ENCODE measurements around the gene NEDD1. TPM values are rescaled to one million over a fixed set of nuclear protein-coding genes. Genes with fewer than 3 reads are reported as not detected.

The NEDD1 gene, protein sequence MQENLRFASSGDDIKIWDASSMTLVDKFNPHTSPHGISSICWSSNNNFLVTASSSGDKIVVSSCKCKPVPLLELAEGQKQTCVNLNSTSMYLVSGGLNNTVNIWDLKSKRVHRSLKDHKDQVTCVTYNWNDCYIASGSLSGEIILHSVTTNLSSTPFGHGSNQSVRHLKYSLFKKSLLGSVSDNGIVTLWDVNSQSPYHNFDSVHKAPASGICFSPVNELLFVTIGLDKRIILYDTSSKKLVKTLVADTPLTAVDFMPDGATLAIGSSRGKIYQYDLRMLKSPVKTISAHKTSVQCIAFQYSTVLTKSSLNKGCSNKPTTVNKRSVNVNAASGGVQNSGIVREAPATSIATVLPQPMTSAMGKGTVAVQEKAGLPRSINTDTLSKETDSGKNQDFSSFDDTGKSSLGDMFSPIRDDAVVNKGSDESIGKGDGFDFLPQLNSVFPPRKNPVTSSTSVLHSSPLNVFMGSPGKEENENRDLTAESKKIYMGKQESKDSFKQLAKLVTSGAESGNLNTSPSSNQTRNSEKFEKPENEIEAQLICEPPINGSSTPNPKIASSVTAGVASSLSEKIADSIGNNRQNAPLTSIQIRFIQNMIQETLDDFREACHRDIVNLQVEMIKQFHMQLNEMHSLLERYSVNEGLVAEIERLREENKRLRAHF
- total RNA-seq, result 21.3 and 22.3 TPM in 2 replicates

GRCh38 chr12:96906849-96907670 lies at the start of gene NEDD1:
Gene NEDD1, plus strand, starts transcription at chr12:96907257. Its CDS starts 2,503 bp downstream, at chr12:96909760.
- peak; percentile 48 to 80 for DNase-seq (ENCODE audit: low read depth in 2 of 2)

GRCh38 chr12:96858162-96858561 lies 48.9 kb upstream of the NEDD1 start:
- no peak for DNase-seq (ENCODE audit: low read depth in 2 of 2)

DNA sequence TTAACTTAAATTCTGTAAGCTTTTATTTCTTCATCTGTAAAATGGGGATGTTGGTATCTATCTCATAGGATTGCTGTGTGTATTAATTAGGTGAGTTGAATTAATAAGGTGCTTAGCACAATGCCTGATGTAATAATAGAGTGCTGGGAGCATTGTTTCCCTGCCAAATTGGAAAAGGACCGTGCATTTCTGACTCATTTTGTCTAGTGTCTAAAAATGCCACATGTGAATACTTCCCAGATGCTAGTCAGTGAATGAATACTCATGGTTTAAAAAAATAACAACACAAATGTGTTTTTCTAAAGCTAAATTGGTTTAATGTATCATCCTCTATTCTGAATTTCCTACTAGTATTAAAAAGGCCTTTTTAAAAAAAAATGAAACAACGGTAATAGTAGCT lies 45.4 kb upstream of the NEDD1 start:
- peak in 1 of 2 donors; percentile 4 for DNase-seq (ENCODE audit: low read depth in 2 of 2)

DNA sequence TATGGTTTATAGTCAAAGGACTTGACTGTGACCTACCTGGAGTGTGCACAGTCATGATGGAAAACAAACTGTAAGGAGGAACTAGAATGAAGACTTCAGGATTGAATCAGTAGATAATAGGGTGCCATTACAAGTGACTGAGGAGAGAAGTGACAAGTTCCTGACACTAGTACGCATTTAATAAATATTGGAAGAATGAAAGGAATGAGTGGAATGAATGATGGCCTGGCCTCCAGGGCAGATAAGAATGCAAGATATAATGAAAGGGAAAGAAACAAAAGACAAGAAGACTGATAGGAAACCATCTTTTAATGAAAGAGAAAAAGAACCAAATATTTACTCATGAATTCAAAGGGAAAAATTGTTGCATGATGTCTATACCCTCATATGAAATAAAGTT lies 44.7 kb upstream of the NEDD1 start:
- DNase-seq (ENCODE audit: low read depth in 2 of 2), result no peak

DNA sequence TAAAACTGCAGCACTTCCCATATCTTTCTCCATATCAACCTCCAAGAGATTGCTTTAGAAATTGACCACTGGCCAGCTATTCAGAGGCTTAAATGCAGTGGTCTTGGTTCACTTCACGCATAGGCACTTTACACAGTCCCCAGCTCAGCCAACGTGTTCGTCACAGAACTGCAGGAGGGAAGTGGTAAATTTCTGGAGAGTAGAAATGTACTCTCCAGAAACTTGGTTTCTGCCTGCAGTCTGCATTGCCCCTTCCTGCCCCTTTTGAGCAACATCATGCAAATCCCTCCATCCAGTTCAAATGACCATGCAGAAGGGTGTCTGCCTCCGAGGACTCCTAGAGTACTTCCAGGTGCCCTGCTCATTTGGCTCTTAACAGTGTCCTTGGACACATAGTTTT lies 42.7 kb upstream of the NEDD1 start:
- no peak for DNase-seq (ENCODE audit: low read depth in 2 of 2)

DNA sequence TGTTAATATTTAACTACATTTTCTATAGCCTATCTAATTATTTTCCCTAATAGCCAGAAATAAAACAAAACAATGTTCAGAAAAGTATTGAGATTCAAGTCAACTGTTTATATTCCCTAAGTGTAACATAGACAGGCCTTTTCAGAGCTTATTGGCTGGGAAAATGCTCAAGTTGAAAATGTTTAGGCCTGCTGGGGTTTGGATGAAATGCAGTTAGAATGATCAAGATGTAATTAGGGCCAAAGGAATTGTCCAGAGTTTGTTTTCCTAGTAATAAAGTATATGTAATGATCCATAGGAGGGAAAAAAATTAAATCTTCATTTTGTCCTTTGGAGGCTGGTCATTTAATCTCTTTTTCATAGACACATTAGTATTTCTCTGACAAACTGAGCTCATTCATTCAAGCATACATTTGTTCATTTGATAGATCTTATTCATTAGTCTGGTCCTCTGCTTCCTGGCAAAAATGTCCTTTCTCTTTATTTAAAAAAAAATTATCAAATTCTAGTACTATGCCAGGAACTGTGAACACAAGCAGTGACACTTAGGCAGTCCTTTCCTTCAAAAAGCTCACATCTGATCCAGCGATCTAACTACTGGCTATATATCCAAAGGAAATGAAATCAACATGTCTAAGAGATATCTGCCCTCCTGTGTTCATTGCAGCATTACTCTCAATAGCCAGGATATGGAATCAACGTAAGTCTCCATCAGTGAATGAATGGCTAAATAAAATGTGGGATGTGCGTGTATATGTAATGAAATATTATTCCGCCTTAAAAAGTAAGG lies 40.1 kb upstream of the NEDD1 start:
- no peak for DNase-seq (ENCODE audit: low read depth in 2 of 2)

DNA sequence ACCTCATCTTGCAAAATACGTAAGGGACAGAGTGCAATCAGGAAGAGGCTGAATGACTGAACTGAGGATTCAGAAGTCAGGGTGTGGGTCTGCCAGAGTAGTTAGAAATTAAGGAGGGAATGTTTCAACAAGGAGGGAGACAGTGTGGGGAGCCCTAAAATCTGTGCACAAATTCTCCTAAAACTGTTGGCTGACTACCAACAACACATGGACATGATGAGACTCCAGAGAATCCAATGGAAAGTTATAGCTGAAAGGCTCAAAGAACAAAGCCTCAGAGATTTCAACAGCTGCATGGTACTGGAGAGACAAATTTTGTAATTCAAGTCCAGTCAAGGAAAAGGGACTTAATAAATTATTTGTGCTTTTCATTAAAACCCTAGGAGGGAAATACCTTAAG lies 36.1 kb upstream of the NEDD1 start:
- no peak for DNase-seq (ENCODE audit: low read depth in 2 of 2)

- no peak for DNase-seq (ENCODE audit: low read depth in 2 of 2)
These were observed 34.1 kb upstream of the NEDD1 start for GRCh38 chr12:96872961-96873360.

- no peak for DNase-seq (ENCODE audit: low read depth in 2 of 2)
These were observed 32.8 kb upstream of the NEDD1 start for GRCh38 chr12:96874211-96874610.

DNA sequence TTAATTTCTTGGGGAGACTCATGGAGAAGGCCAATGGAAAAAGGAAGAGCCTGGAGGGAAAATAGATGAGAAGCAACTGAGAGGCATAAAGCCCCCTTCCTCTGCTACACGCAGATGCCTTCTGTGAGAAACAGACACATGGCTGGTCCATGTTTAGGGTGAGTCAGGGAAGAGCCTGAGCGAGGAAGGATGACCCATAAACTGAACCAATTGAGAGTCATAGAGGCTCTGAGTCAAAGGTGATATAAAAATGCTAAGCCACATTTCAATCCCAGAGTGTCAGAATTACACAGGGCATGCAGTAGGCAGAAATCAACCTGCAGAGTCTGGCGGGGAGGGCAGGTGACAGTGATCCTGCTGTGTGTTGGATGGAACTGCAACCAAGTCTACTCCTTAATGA lies 30.1 kb upstream of the NEDD1 start:
- DNase-seq (ENCODE audit: low read depth in 2 of 2), result no peak

- DNase-seq (ENCODE audit: low read depth in 2 of 2), result no peak
These were observed 28.4 kb upstream of the NEDD1 start for GRCh38 chr12:96878704-96879103.

DNA sequence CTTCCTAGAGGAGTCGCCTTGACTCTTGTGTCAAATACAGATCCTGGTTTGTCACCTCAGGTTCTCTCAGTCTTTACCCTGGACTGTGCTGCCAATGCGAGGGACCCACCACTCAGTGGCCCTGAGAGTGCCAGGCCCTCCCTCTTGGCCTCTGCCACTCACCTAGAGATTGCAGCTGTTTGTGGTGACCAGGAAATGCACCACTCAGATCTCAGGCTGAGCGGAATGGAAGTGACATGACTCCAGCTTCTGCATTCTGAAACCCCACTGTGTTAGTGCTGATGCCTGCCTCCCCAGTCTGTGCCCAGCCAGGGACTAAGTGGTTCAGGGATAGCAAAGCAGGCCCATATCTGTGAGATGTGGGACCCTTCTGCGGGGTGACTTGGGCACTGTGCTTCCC lies 27.8 kb upstream of the NEDD1 start:
- DNase-seq (ENCODE audit: low read depth in 2 of 2), result no peak

DNA sequence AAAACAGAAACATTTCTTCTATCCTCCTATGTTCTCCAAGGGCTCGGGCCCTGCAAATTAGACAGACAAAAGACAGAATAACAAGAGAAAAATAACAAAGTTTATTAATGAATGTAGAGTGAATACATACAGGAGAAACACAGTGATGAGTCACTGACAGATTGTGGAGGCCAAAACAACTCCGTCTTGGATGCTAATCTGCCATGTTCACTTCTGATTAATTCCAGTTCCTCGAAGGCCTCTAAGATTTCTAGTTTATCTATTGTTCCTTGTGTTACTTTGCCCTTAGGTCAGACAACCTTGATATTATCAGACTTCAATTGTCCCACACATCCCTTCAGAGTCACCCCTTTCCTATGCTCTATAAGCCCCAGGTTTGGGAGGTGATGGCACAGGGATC lies 26.8 kb upstream of the NEDD1 start:
- DNase-seq (ENCODE audit: low read depth in 2 of 2), result no peak

DNA sequence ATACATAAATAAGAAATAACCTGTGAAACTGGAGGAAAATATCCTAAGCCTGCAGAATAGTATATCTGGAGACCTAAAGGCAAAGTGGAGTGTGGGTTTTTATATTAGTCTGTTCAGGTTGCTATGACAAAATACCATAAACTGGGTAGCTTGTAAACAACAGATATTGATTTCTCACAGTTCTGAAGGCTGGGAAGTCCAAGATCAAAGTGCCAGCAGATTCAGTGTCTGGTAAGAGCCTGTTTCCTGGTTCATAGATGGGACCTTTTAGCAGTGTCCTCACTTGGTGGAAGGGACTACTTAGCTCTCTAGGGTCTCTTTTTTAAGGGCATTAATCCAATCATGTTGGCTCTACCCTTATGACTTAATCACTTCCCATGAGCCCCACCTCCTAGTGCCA lies 25.4 kb upstream of the NEDD1 start:
- DNase-seq (ENCODE audit: low read depth in 2 of 2), result no peak

DNA sequence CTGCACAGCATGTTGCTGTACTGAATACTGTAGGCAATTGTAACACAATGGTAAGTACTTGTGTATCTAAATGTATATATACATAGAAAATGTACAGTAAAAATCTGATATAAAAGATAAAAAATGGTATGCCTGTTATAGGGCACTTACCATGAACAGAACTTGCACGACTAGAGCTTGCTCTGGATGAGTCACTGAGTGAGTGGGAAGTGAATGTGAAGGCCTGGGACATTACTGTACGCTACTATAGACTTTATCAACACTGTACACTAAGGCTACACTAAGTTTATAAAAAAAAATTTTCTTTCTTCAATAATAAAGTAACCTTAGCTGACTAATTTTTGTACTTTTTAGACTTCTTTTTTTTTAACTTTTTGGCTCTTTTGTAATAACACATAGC lies 24.2 kb upstream of the NEDD1 start:
- peak in 1 of 2 donors; percentile 39 for DNase-seq (ENCODE audit: low read depth in 2 of 2)

DNA sequence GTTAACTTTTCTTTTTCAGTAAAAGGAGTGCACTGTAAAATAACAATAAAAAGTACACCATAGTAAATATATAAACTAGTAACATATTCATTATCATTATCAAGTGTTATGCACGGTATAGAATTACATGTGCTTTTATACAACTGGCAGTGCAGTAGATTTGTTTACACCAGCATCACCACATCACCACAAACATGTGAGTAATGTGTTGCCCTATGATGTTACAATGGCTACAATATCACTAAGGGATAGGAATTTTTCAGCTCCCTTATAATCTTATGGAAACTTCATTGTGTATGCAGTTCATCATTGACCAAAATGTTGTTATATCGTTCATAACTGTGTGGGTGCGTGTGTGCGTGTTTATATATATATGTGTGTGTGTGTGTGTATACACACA lies 23.5 kb upstream of the NEDD1 start:
- no peak for DNase-seq (ENCODE audit: low read depth in 2 of 2)

DNA sequence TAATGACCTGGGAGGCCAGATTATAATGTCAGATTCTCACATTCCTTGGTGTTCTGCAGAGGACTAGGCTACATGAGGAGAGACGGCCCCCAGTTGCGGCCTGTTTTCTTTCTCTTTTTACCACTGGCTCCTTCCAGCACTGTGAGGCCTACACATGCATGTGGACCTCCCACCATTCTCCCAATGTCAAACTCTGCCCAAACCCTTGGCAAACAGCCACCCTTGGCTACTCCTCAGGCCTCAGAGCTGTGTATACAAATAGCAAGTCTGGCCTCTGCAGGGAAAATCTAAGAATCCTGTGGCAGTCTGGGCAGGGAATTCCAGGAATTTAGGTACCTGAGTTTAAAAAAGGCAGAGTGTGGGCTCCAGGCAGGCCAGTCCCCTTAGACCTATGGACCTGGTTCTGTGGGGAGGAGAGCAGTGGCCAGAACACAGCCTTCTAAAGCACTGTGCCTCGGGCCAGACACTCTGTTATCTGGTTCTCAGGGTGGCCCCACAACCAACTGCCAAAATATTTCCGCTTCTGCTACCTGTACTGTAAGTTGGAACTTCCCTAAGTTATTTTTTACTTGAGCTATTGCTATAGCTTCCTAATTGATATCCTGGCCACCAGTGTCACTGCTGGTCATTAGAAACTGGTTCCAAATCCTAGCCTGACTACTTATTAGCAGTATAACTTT lies 19.9 kb upstream of the NEDD1 start:
- peak in 1 of 2 donors; percentile 4 for DNase-seq (ENCODE audit: low read depth in 2 of 2)

DNA sequence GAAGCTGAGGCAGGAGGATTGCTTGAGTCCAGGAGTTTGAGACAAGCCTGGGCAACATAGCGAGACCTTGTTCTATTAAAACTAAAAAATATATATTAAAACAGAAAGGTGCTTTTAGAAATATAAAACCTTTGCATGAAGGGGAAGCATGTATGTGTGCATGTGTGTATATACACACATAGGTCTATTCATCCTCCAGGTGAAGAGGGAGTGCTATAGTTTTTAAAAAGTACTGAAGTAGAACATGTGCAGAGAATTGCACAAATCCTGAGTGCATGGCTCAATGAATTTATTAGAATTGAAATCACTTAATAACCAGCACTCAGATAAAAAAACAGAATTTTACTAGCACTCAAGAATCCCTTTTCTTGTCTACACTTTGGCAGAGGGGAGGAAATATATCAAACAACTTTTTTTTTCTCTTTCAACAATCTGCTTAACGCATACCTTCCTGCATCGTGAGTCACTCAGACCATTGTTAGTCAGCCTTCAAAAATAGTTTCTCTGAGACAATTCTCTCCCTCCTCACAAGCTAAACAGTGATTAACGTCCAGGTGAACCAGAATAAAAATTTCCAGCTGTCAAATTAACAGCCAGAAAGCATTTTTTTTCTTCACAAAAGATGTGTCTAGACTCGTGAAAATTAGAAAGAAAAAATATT lies 17.7 kb upstream of the NEDD1 start:
- DNase-seq (ENCODE audit: low read depth in 2 of 2), result peak in 1 of 2 donors; percentile 86

- no peak for DNase-seq (ENCODE audit: low read depth in 2 of 2)
These were observed 16.7 kb upstream of the NEDD1 start for GRCh38 chr12:96890331-96890730.

- no peak for DNase-seq (ENCODE audit: low read depth in 2 of 2)
These were observed 15.0 kb upstream of the NEDD1 start for GRCh38 chr12:96892104-96892503.

Data from dermis microvascular lymphatic vessel endothelial cell (primary cell).